ENCODE data around the gene MNAT1.

Gene MNAT1

DNA sequence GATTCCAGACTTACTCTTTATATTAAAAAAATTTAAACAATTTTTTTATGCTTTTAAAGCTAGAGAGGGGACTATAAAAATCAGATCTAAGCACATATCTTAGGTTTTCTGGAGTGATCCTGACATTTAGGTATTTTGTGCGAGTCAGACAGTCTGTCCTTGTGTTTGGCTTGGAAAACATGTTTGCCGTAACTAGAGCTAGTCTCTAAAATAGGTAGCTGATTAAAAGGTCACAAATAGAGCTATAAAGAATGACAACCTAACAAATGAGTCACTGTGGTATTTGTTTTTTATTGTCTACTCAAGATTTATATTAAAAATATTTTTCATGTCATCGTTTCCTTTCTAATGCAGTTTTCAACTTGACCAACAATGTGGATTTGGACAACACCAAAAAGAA is 73.4 kb downstream of the MNAT1 start:
- no peak overlapping the region for H3K4me3 ChIP-seq (ENCODE audit: low read depth, low read length)
- H3K27ac ChIP-seq (ENCODE audit: extremely low read depth, low read depth, low read length), result no peak overlapping the region
- CTCF ChIA-PET, result no interaction called here
- POLR2A ChIA-PET, result no interaction called here
- 0 out of 2 replicates have a peak, but pooled peaks cover 5% of the 10 kb centered on the region for H3K4me1 ChIP-seq (ENCODE audit: control insufficient read depth, insufficient read depth, low read length)
- peaks cover 6 to 19% of the 10 kb centered on the region in 2 experiments for H3K36me3 ChIP-seq (ENCODE audit: control insufficient read depth in 2 of 2, insufficient read depth in 1 of 2, low read length in 2 of 2)
- TF ChIP-seq ZBTB6 (tag by site-specific recombination; IDR thresholded peaks at IDR 0.05) (no peak), MZF1 (tag by site-specific recombination; IDR thresholded peaks at IDR 0.05; ENCODE audit: borderline replicate concordance) (no peak), ZFHX2 (tag by site-specific recombination; conservative IDR thresholded peaks at IDR 0.05) (no peak), YY1 (tag by site-specific recombination; IDR thresholded peaks at IDR 0.05) (no peak), ZXDB (tag by site-specific recombination; IDR thresholded peaks at IDR 0.05) (no peak), ZNF645 (tag by site-specific recombination; IDR thresholded peaks at IDR 0.05) (no peak), ZNF174 (tag by site-specific recombination; IDR thresholded peaks at IDR 0.05) (no peak), OSR2 (tag by site-specific recombination; IDR thresholded peaks at IDR 0.05) (no peak), ZNF394 (tag by site-specific recombination; IDR thresholded peaks at IDR 0.05; ENCODE audit: borderline replicate concordance) (no peak), SCRT2 (tag by site-specific recombination; IDR thresholded peaks at IDR 0.05) (no peak), ZBTB1 (tag by site-specific recombination; IDR thresholded peaks at IDR 0.05) (no peak), ZSCAN5A (tag by site-specific recombination; IDR thresholded peaks at IDR 0.05) (no peak), ZNF660 (tag by site-specific recombination; IDR thresholded peaks at IDR 0.05) (no peak), ZBTB21 (tag by site-specific recombination; IDR thresholded peaks at IDR 0.05) (no peak), ZBTB7A (tag by site-specific recombination; IDR thresholded peaks at IDR 0.05; ENCODE audit: low read depth) (no peak), ZNF239 (tag by site-specific recombination; IDR thresholded peaks at IDR 0.05) (no peak), ZIC2 (tag by site-specific recombination; IDR thresholded peaks at IDR 0.05) (no peak), TCF7L2 (IDR thresholded peaks at IDR 0.05; ENCODE audit: borderline replicate concordance, low read depth, low read length) (no peak)
- TF ChIP-seq, protein P1, sequence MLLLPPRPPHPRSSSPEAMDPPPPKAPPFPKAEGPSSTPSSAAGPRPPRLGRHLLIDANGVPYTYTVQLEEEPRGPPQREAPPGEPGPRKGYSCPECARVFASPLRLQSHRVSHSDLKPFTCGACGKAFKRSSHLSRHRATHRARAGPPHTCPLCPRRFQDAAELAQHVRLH (tag by site-specific recombination; IDR thresholded peaks at IDR 0.05), result no peak
- TF ChIP-seq, protein P2, sequence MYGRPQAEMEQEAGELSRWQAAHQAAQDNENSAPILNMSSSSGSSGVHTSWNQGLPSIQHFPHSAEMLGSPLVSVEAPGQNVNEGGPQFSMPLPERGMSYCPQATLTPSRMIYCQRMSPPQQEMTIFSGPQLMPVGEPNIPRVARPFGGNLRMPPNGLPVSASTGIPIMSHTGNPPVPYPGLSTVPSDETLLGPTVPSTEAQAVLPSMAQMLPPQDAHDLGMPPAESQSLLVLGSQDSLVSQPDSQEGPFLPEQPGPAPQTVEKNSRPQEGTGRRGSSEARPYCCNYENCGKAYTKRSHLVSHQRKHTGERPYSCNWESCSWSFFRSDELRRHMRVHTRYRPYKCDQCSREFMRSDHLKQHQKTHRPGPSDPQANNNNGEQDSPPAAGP (tag by site-specific recombination; IDR thresholded peaks at IDR 0.05), result no peak
- H3K9me3 ChIP-seq (ENCODE audit: control insufficient read depth, insufficient read depth, low read depth, low read length), result no peaks in the 10 kb centered on the region

- ChIA-PET POLR2A (no interaction called here), CTCF (interaction anchor here (0.8 kb wide), 1 partner anchor 47 kb away, joined by 3 read pairs; no protein-coding TSS in a partner anchor)
- no peaks in the 10 kb centered on the region for H3K9me3 ChIP-seq (ENCODE audit: control insufficient read depth, insufficient read depth, low read depth, low read length)
- TF ChIP-seq ZNF146 (tag by site-specific recombination; IDR thresholded peaks at IDR 0.05) (no peak), ELK4 (IDR thresholded peaks at IDR 0.05; ENCODE audit: borderline replicate concordance, low read depth, low read length) (no peak), GLIS1 (tag by site-specific recombination; IDR thresholded peaks at IDR 0.05) (no peak), ZNF202 (tag by site-specific recombination; IDR thresholded peaks at IDR 0.05; ENCODE audit: borderline replicate concordance) (no peak), ZNF670 (tag by site-specific recombination; IDR thresholded peaks at IDR 0.05; ENCODE audit: low read depth) (no peak), ZNF433 (tag by site-specific recombination; IDR thresholded peaks at IDR 0.05; ENCODE audit: low read depth) (no peak)
- no peak overlapping the region for H3K27ac ChIP-seq (ENCODE audit: extremely low read depth, low read depth, low read length)
- peaks cover 15 to 26% of the 10 kb centered on the region in 2 experiments for H3K36me3 ChIP-seq (ENCODE audit: control insufficient read depth in 2 of 2, insufficient read depth in 1 of 2, low read length in 2 of 2)
- 0 out of 2 replicates have a peak, but pooled peaks cover 4% of the 10 kb centered on the region for H3K4me1 ChIP-seq (ENCODE audit: control insufficient read depth, insufficient read depth, low read length)
- H3K4me3 ChIP-seq (ENCODE audit: low read depth, low read length), result no peak overlapping the region
Observed at GRCh38 chr14:60812987-60813386, 78.4 kb downstream of the MNAT1 start.

Measured in HEK293 (cell line).